HPDE6-E6E7 (cell line): ENCODE results near the gene SPTBN5.

Experiments
- DNase-seq: peaks from one replicate; pipeline ENCODE4 v3.0.0; 2011; ENCODE audit warnings: missing footprints; ENCODE audit errors: extremely low spot score

The SPTBN5 gene

GRCh38 chr15:41884458-41884857, 9.4 kb downstream of the SPTBN5 start:
- no peak for DNase-seq

- DNase-seq = no peak
Measured at GRCh38 chr15:41883484-41883825, 10.4 kb downstream of the SPTBN5 start.

DNA sequence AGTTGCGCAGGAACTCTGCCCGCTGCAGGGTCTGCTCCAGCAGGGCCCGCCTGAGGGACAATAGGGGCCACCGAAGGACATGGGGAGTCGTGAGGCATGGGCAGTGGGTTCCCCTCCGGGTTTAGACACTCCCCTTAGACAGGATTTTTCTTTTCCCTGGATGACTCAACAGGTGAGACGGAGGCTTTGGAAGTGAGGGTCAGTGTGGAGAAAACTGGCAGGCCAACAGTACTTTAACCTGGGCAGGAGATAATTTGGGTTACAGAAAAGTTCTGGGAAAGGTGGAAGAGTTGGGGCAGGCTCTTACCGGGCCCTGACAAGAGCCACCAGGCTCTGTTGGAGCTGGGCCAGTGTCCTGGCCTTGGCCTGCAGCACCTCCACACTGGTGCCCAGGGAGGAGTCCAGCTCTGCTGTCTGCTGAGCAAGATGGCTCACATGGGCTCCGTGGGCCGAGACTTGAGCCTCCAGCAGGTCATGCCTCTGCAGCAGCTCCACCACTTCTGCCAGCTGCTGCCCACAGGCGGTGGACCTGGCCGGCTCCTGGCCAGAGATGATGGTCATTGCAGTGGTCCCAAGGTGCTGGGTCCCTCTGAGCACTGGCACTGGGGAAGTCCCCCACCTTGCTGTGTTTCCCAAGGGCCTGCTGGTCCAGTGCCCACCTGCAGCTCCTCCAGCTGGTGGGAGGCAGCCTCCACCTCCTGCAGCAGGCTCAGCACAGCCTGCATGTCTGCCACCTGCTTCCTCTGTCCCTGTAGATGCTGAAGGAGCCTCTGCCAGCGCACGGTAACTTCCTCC, 11.0 kb downstream of the SPTBN5 start:
- no peak for DNase-seq

DNA sequence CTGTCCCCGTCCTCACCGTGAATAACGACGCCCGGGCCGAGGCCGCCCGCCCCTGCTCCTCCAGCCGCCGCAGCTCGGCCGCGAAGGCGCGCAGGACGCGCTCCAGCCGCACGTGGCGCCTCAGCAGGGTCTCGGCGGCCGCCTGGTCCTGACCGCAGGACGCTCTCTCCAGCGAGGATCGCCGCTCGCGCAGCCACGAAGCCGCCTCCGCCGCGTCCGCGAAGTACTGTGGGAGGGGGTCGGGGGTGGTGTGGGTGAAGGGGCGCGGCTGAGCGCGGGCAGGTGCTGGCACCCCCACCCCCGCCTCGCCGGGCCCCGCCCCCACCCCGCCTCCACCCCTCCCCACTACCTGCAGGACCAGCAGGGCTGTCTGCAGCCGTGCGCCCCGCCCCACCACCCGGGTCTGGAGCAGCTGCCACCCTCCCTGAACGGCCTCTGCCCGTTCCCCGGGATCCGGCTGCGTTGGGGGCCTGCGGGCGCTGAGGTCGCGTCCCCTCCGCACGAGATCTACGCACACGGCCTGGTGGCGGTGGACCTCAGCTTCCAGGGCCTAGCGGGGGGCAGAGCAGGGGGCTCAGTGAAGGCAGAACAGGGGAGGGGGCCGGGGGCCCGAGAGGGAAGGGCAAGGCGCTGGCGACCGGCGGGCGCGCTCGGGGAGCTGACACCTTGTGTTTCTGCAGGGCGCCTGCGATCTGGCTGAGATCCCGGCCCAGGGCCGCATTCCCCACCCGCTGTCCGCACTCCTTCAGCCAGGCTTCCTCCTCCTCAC, 11.7 kb downstream of the SPTBN5 start:
- no peak for DNase-seq

DNA sequence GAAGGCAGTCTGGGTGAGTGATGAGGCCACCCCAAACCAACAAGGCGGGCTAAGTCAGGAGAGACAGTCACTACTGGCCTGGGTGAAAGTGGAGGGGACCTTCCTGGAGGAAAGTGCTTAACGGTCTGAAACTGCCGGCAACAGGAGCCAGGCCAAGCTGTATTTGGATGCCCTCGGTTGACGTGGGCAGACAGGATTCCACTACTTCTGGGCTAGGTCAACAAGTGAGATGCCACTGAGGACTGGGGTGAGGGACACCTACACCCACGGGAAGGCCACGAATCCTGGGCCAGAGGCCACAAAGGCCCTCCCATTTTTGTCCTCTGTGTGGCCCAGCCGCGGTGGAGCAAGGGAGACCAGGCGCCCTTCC, 12.3 kb downstream of the SPTBN5 start:
- no peak for DNase-seq

GRCh38 chr15:41881086-41881485, 12.8 kb downstream of the SPTBN5 start:
- DNase-seq = no peak

DNA sequence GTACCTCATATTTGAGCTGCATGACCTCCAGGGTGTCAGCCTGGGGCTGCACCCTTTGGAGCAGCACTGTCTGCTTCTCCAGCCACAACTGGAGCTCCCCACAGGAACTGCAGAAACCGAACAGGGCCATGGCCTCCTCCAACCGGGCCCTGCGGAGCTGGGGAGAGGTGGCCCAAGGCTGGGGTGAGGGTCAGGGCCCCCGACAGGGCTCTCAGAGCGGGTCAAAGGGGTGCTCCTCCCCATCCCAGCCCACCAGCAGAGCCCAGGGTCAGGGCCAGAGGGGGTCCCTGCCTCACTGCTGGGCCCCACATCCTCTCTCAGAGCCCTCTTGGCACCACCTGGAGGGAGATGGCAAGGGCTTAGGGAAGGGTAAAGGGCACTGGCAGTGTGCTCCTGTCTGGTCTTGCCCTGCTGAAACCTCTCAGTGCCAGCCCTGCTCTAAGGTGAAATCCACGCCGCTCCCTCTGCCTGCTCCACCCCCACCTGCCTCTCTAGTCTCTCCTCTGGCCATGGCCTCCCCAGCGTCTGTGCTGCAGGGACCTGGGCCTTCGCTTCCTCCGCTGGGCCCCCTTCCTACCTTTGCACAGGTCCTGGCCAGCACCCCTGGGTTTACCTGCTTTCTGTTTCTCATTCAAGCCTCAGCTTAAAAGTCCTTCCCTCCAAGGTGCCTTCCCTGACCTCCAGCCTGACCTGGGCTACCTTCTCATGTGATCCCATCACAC, 13.5 kb downstream of the SPTBN5 start:
- no peak for DNase-seq

- peak; percentile 27 for DNase-seq
Measured at GRCh38 chr15:41879321-41879845, 14.5 kb downstream of the SPTBN5 start.

DNA sequence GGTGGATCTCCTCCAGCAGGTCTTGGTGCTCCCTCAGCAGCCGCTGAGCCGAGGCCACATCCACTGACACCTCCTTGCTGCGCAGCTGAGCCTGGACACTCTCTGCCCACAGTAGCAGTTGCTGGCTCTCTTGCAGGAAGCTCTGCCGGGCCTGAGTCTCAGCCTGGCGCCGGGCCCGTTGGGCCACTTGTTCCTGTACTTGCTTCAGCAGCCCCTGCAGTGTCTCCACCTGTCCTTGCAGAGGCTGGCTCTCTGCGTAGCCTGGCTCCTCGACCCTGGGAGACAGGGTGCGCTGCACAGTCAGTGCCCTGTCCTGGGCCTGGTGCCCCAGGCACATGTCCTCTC, 15.5 kb downstream of the SPTBN5 start:
- no peak for DNase-seq

- no peak for DNase-seq
Measured at GRCh38 chr15:41877631-41878354, 16.1 kb downstream of the SPTBN5 start.

GRCh38 chr15:41876689-41877088, 17.2 kb downstream of the SPTBN5 start:
- DNase-seq = no peak

GRCh38 chr15:41876007-41876406, 17.8 kb downstream of the SPTBN5 start:
- DNase-seq = no peak

DNA sequence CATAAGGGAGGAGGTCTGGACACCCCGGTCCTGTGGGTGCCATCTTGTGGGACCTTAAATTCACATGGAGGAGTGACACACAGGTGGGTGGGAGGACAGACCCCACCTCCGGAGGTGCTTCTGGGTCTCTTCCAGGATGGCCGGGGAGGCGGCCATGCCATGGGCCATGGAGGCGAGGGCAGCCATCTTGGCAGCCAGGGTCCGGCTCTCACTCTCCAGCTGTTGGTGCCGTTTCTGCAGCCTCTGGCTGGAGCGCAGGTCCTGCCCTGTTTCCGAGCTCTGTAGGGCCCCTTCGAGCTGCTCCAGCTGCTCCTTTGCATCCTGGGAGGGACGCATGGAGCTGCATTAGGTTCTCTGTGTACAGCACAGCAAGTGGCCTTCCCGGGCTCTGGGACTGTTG, 19.1 kb downstream of the SPTBN5 start:
- no peak for DNase-seq

DNA sequence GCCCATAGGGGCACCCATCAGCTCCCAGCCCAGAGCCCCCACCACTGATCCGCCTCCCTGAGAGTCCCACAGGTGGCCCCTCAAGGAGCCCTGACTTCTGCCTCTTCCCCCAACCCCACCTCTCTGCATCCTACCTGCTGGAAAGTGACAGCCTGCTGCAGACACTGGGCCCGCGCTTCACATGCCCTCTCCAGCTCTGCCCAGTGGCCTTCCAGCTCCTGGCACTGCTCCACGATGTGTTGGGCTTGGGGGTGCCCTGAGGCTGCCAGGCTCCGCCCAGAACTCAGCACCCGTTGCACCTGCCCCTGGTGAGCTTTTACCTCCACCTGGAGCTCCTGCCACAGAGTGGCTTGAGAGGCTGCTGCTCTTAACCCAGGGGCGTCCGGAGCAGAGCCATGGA, 20.1 kb downstream of the SPTBN5 start:
- no peak for DNase-seq

GRCh38 chr15:41872166-41872747, 21.6 kb downstream of the SPTBN5 start:
- no peak for DNase-seq

GRCh38 chr15:41871175-41871905, 22.5 kb downstream of the SPTBN5 start:
- no peak for DNase-seq

DNA sequence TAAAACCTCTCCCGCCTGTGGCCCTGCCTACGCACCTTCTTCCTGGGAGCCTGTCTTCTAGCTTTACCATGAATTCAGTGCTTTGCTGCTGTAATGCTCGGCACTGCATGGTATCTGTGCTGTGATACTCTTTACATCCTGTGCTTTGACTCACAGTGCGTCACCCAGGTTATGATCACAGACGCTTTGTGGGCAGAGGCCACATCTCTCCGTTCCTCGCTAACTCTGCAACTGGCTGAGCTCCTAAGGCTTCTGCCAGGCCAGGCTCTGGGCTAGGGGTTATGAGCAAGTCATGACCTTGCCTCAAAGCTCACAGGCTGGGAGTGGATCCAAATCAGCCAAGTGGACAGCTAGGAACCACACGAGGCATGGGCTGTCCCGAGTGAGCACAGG, 23.2 kb downstream of the SPTBN5 start:
- DNase-seq = peak; percentile 93

DNA sequence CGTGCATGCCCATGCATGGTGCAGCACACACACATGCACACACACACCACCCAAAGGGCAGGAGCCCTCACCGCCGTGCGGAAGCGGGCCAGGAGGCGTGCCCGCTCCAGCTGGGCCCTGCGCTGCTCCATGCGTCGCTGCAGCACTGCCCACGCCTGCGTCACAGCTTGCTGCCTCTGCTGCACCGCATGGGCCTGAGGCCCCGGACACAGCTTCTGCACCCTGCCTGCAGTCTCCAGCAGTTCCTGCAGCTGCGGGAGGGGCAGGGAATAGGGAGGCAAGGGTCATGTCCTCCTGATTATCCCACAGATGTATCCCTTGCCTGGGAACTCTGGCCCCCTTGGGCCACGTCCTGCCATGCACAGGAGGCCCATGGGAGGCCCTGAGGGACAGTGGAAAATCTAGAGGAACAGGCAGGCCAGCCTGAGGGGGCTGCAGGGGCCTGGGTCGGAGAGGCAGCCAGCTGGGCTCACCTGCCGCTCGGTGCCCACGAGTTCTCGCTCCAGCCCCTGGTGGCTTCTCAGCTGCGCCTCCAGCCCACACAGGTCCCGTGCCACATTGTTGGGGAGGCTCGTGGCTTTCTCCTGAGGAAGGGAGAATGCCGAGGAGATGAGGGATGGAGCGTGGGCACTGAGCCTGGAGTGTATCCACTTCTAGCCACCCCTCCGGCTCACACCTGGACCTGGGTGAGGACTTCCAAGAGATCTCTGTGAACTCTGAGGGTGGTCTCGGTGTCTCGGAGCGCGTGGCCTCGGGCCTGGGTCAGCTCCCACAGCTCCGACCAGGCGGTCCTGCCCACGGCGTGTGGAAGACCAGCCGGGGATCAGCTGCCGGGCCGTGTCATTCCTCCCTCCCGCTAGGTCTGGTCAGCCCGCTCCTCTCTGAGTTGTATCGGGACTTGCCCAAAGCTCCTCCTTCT, 23.8 kb downstream of the SPTBN5 start:
- DNase-seq = no peak

DNA sequence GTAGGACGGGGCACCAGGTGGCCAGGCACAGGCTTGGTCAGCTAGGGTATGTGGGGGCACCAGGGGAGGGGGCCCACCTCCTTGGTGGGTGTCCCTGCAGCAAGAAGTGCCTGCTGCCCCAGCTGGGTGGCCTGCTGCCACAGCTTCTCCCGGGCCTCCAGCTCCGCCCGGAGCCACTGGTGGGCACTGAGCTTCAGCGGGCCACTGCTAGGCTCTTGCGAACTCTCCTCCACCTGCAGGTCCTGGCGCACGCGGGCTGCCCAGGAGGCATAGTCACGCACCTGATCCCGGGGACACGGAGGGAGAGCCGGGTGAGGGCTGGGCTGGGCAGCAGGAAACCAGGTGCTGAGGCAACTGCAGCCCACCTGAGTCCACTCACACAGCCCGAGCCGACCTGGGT, 25.5 kb downstream of the SPTBN5 start:
- DNase-seq = no peak
